Adrenal gland (tissue), 12 donors: ENCODE results near the gene AGBL1. TPM values are rescaled to one million over a fixed set of nuclear protein-coding genes. Genes with fewer than 3 reads are reported as not detected.

Experiments used
- DNase-seq, 7 donors: peaks; one replicate each; pipeline ENCODE4 v3.0.0-alpha.2; 2019 to 2020
- H3K27ac ChIP-seq, 5 donors: fragments of 200-600 bp; sonication (generic) in 4 of 5; 1 replicate in 3 of 5; 2 replicates in 2 of 5; pipeline versions ENCODE4 v1.5.1 to v1.8.0; 2016 to 2020; ENCODE audit warnings: mild to moderate bottlenecking in 1 of 5
- H3K27me3 ChIP-seq: fragments of 200-600 bp; 2 replicates; pipeline ENCODE4 v1.8.0; 2021
- H3K36me3 ChIP-seq, 2 donors: fragments of 200-600 bp; replicated peaks in 1 of 2; 1 replicate in 1 of 2; 2 replicates in 1 of 2; pipeline versions ENCODE4 v1.5.1 to v1.8.0; 2018 to 2022
- H3K4me1 ChIP-seq, 2 donors: fragments of 200-600 bp; replicated peaks in 1 of 2; 1 replicate in 1 of 2; 2 replicates in 1 of 2; pipeline versions ENCODE4 v1.5.1 to v1.8.0; 2018 to 2021
- H3K4me3 ChIP-seq, 4 donors: fragments of 200-600 bp; sonication (generic) in 3 of 4; one replicate each; pipeline ENCODE4 v1.5.1; 2016 to 2018
- H3K9me3 ChIP-seq, 3 donors: fragments of 200-600 bp; sonication (generic) in 1 of 3; replicated peaks in 1 of 3; 1 replicate in 2 of 3; 2 replicates in 1 of 3; pipeline versions ENCODE4 v1.5.1 to v1.8.0; 2016 to 2021
- CTCF ChIP-seq, 6 experiments: fragments of 450-650 bp in 4 of 6; fragments of 200-600 bp in 2 of 6; sonication (generic) in 1 of 6; IDR thresholded peaks; 1 replicate in 5 of 6; 2 replicates in 1 of 6; pipeline versions ENCODE4 v1.5.1 to v1.8.0; 2016 to 2021; ENCODE audit warnings: antibody characterized with exemption in 6 of 6, mild to moderate bottlenecking in 2 of 6, moderate library complexity in 1 of 6
- POLR2A ChIP-seq, 2 donors: fragments of 450-650 bp; IDR thresholded peaks; one replicate each; pipeline ENCODE4 v1.6.1; 2017; ENCODE audit warnings: antibody characterized with exemption in 2 of 2, mild to moderate bottlenecking in 2 of 2, moderate library complexity in 1 of 2
- WGBS, 4 donors: extraction: QIAGEN DNeasy Blood & Tissue Kit in 2 of 4; methylation state at CpG; one replicate each; pipeline versions ENCODE4 v1.1.5 to v1.1.7; 2013 to 2017; 5-methylcytosine and 5-hydroxymethylcytosine counted together
- intact Hi-C, 2 donors: fragments of 100-400 bp; cut with DNase I; formaldehyde crosslinking; loops; one replicate each; pipeline versions ENCODE4 v1.14.1 to v1.15.0; 2022 to 2023
- polyA plus RNA-seq, 3 donors: library from polyadenylated mRNA; stranded (reverse); fragments of 200-250 nt in 2 of 3; fragments of 350-450 nt in 1 of 3; fragmentation: Illumina TruSeq in 1 of 3; extraction: RNeasy Lipid Tissue Mini Kit (QIAGEN cat#74804) in 1 of 3; gene quantifications; one replicate each; pipeline ENCODE4 v1.2.3, GENCODE V29; 2013 to 2014
- total RNA-seq, 9 donors: library from RNA; depleted of rRNA in 4 of 9; stranded (reverse); fragments of >200 nt in 4 of 9; fragments of 120-200 nt in 1 of 9; fragmentation: NEBNext Ultra II Directional in 1 of 9; extraction: Animal tissue kit (Norgen Biotek cat#: 25700) in 1 of 9; gene quantifications; one replicate each; pipeline versions ENCODE4 v1.1.0 to v1.2.4, GENCODE V29; 2013 to 2023
- donor health status: healthy with polysubstance abuse.
- donor health status: Bipolar disorder and iron deficiency.
- donor health status: DM: yes; HTN: yes; CAD: no.
- donor health status: DM: no; HTN: no; CAD: no.
- donor health status: DM: no; HTN: no; CAD: no.
- donor health status: DM: yes; HTN: yes; CAD: no.

AGBL1 gene
- total and polyA plus RNA-seq, 12 donors = 0.04 to 0.07 (median 0.06) TPM; not detected in 9

GRCh38 chr15:86349565-86349964, 269.9 kb downstream of the AGBL1 start:
- no peak for TF ChIP-seq POLR2A (IDR thresholded peaks at IDR 0.05)
- Histone ChIP-seq H3K9me3 (no peaks in the 10 kb centered on the region), H3K4me3 (no peak overlapping the region), H3K4me1 (no peaks in the 10 kb centered on the region), H3K27me3 (no peaks in the 10 kb centered on the region), H3K27ac (no peak overlapping the region), H3K36me3 (no peaks in the 10 kb centered on the region)
- WGBS, 4 donors = 67 to 76% (median 68%) methylated on average over 1 of the region's 1 CpG
- DNase-seq = no peak
- intact Hi-C loops = no loop called here

- no peak for TF ChIP-seq POLR2A (IDR thresholded peaks at IDR 0.05)
- TF ChIP-seq CTCF (IDR thresholded peaks at IDR 0.05) = no peak
- WGBS, 4 donors = 44 to 66% (median 65%) methylated on average over 1 of the region's 1 CpG
- intact Hi-C loops = no loop called here
Observed at GRCh38 chr15:86353213-86353612, 273.5 kb downstream of the AGBL1 start.

GRCh38 chr15:86355361-86355760, 275.7 kb downstream of the AGBL1 start:
- TF ChIP-seq POLR2A (IDR thresholded peaks at IDR 0.05) (no peak), CTCF (IDR thresholded peaks at IDR 0.05) (no peak)
- no peaks in the 10 kb centered on the region for H3K27me3 ChIP-seq
- no peaks in the 10 kb centered on the region for H3K4me1 ChIP-seq
- DNase-seq = no peak
- H3K4me3 ChIP-seq = no peak overlapping the region
- H3K36me3 ChIP-seq = no peaks in the 10 kb centered on the region
- no peak overlapping the region for H3K27ac ChIP-seq
- intact Hi-C loops = no loop called here
- H3K9me3 ChIP-seq = no peaks in the 10 kb centered on the region

More at GRCh38 chr15:86353213-86353612, 273.5 kb downstream of the AGBL1 start:
- Histone ChIP-seq H3K27me3 (no peaks in the 10 kb centered on the region), H3K27ac (no peak overlapping the region), H3K36me3 (no peaks in the 10 kb centered on the region), H3K9me3 (no peaks in the 10 kb centered on the region), H3K4me1 (no peaks in the 10 kb centered on the region), H3K4me3 (no peak overlapping the region)
- DNase-seq = no peak

- Histone ChIP-seq H3K9me3 (no peaks in the 10 kb centered on the region), H3K36me3 (no peaks in the 10 kb centered on the region), H3K4me1 (no peaks in the 10 kb centered on the region), H3K27me3 (no peaks in the 10 kb centered on the region), H3K4me3 (no peak overlapping the region), H3K27ac (no peak overlapping the region)
- intact Hi-C loops = no loop called here
- DNase-seq = no peak
- 21 to 29% (median 25%) methylated on average over 1 of the region's 1 CpG for WGBS, 4 donors
- TF ChIP-seq POLR2A (IDR thresholded peaks at IDR 0.05) (no peak), CTCF (IDR thresholded peaks at IDR 0.05) (no peak)
Observed at GRCh38 chr15:86355801-86356200, 276.1 kb downstream of the AGBL1 start.

GRCh38 chr15:86362555-86362954, 282.9 kb downstream of the AGBL1 start:
- Histone ChIP-seq H3K4me3 (no peak overlapping the region), H3K36me3 (no peaks in the 10 kb centered on the region)
- intact Hi-C loops = no loop called here

More at GRCh38 chr15:86362555-86362954, 282.9 kb downstream of the AGBL1 start:
- no peak for DNase-seq
- no peaks in the 10 kb centered on the region for H3K9me3 ChIP-seq
- no peaks in the 10 kb centered on the region for H3K27me3 ChIP-seq
- no peaks in the 10 kb centered on the region for H3K4me1 ChIP-seq
- no peak overlapping the region for H3K27ac ChIP-seq
- TF ChIP-seq CTCF (IDR thresholded peaks at IDR 0.05) (no peak), POLR2A (IDR thresholded peaks at IDR 0.05) (no peak)
